AG09319 (cell line): ENCODE results near the gene UCMA.
"Not testable (repeated sequence)": the region's sequence is repeated elsewhere in the genome, so short reads cannot be mapped to it uniquely, and the experiment has no call there.

Experiments used
- DNase-seq: peaks from one replicate; pipeline ENCODE4 v3.0.0-alpha.2; 2010; ENCODE audit warnings: low read depth; ENCODE audit errors: extremely low read depth
- TF ChIP-seq, protein P1 (sequence below): IDR thresholded peaks from 2 replicates; pipeline ENCODE4 v1.5.1; 2011; ENCODE audit warnings: low read depth, mild to moderate bottlenecking, inconsistent platforms, low read length, moderate library complexity

The UCMA gene

DNA sequence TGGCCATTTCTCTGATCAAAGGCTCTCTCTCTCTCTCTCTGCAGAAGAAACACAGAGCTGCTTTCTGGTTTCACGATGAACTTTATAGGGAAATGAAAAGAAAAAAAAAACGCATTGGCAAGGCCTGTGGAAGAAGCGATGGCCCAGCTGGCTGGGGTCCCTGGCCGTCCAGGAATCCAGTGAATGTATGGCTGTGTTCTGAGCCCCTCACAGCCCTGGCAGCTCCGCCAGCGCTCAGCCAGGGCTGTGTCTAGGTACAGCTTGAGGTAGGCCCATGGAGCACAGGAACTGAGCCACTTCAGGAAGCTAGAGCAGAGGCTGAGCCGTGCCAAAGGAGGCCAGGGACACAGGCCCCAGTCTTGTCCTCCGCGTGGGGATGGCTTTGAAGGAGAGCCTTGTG, 13.1 kb upstream of the UCMA start:
- DNase-seq: no peak
- TF ChIP-seq, protein P1, sequence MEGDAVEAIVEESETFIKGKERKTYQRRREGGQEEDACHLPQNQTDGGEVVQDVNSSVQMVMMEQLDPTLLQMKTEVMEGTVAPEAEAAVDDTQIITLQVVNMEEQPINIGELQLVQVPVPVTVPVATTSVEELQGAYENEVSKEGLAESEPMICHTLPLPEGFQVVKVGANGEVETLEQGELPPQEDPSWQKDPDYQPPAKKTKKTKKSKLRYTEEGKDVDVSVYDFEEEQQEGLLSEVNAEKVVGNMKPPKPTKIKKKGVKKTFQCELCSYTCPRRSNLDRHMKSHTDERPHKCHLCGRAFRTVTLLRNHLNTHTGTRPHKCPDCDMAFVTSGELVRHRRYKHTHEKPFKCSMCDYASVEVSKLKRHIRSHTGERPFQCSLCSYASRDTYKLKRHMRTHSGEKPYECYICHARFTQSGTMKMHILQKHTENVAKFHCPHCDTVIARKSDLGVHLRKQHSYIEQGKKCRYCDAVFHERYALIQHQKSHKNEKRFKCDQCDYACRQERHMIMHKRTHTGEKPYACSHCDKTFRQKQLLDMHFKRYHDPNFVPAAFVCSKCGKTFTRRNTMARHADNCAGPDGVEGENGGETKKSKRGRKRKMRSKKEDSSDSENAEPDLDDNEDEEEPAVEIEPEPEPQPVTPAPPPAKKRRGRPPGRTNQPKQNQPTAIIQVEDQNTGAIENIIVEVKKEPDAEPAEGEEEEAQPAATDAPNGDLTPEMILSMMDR: no peak

DNA sequence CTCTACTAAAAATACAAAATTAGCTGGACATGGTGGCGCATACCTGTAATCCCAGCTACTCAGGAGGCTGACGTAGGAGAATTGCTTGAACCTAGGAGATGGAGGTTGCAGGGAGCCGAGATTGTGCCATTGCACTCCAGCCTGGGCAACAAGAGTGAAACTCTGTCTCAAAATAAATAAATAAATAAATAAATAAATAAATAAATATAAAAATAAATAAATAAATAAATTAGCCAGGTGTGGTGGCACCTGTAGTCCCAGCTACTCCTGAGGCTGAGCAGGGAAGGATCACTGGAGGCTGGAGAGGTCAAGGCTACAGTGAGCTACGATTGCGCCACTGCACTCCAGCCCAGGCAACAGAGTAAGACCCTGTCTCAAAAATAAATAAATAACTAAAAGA, 8.1 kb upstream of the UCMA start:
- DNase-seq: not testable (repeated sequence)

DNA sequence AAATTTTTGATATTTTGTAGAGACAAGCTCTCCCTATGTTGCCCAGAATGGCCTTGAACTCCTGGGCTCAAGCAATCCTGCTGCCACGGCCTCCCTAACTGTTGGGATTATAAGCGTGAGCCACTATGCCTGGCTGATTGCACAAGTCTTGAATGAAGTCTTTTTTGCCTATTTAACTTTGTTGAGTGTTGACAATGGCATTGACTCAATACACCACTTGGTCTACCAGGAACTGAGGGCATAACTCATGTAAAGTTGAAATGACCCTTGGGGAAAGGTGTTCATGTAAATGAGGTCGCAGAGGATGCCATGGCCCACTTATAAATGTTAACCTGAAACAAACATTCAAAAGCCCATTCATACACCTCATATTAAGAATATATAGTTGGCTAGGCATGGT, 7.4 kb upstream of the UCMA start:
- TF ChIP-seq, protein P1: no peak
- no peak for DNase-seq

DNA sequence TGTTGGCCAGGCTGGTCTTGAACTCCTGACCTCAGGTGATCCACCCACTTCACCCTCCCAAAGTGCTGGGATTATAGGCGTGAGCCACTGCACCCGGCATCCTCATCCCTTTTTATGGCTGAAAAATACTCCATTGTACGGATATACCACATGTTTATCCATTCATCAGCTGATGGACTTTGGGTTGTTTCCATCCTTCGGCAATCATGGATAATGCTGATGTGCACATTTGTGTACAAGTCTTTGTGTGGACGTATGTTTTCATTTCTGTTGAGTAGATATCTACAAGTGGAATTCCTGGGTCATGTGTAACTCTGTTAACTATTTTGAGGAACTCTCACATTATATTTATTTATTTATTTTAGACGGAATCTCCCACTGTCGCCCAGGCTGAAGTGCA, 5.7 kb upstream of the UCMA start:
- DNase-seq: no peak

DNA sequence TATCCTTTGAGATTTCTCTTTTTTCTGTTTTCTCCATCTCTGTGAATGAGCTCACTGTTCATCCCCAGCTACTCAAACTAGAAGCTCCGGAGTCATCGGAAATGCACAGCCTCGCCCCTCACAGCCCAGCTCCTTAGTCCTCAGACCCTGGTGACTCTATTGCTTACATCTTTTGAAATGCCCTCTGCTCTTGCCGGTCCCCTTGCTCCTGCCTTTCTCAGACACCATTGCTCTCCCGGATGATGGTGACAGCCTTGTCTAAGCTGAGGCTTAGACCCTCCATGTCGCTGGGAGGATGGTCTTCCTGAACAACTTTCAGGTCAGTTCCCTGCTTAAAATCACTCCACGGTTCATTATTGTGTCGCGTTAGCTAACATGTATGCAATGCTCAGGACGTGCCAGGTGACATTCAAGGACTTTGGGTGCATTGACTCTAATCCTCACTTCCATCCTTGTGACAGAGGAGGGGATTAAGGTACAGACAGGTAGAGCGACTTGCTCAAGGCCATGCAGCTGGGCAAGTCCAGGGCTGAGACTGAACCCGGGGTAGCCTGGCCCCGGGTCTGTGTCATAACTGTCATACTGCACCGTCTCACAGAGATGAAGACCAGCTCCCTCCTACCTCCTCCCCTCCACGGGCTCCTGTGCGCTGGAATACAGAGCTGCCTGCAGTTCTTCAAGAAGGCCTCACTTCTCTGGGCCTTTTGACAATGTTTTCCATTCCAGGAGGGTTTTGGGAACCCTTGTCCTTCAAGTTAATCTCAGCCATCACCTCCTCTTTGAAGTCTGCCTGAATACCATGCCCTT, 4.3 kb upstream of the UCMA start:
- TF ChIP-seq, protein P1: no peak
- no peak for DNase-seq

More for the DNA sequence above, 5.7 kb upstream of the UCMA start:
- TF ChIP-seq, protein P1: no peak

DNA sequence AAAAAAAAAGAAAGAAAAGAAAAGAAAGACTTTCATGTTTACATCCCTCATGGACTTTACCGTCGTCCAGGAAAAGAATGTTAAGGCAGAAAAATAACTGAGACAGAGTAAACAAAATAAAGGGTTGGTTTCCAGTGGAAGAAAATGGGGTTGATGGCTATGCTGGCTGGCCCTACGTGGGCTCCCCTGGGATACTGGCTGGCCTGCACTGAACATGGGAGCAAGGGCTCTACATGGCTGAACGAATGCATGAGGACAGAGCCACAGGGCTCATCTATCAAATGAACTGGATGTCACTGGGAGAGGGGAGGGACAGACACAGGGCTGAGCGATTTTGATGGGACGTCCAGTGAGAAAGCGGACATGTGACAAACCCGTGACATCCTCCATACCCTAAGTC, 2.5 kb upstream of the UCMA start:
- DNase-seq: no peak
- TF ChIP-seq, protein P1: no peak

DNA sequence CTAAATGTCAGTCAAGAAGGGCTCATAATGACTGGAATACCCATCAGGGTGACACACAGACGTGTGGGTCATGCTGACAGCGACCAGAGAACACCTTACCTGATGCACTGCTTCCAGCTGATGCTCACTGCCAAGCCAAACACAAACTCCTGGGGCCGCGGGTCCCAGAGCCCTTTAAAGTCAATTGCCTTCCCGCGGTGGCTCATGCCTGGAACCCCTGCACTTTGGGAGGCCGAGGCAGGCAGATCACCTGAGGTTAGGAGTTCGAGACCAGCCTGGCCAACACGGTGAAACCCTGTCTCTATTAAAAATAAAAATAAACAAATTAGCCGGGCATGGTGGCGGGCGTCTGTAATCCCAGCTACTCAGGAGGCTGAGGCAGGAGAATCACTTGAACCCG, 562 bp upstream of the UCMA start:
- not testable (repeated sequence) for DNase-seq

DNA sequence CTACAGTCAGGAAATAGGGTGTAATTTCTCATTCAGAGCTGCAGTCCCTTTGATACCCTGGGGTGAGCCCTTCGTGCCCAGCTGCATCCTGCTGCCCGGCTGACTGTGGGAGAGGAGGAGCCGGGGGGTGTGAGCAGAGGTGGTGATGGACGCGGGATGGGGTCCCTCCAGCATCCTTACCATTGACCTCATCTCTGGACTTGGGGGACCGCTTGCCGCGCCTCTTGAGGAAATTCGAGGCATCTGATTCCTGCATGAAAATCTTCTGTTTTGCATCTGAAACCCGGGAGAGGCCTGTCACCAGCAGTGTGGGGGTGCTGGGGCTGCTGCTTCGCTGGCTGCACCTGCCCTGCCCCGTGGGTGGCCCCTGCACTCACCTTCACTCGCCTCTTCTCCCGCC, 816 bp downstream of the UCMA start:
- TF ChIP-seq, protein P1: no peak
- no peak for DNase-seq
